GM23338 (cell line): Measurements from ENCODE around the gene JPH3. TPM values are rescaled to one million over a fixed set of nuclear protein-coding genes. Genes with fewer than 3 reads are reported as not detected.

Experiments
- ATAC-seq: fragments of 200-7000 bp; cut with Tn5 transposase; 3 replicates; pipeline ENCODE4 v1.9.1; 2020
- DNase-seq: peaks from one replicate; pipeline ENCODE4 v3.0.0-alpha.2; 2015; ENCODE audit warnings: low spot score
- H2AFZ ChIP-seq: fragments of 200-600 bp; sonication (generic); 2 replicates; pipeline ENCODE4 v1.8.0; 2016; ENCODE audit warnings: antibody characterized with exemption, mild to moderate bottlenecking, moderate library complexity
- H3F3A ChIP-seq: fragments of 200-600 bp; sonication (generic); replicated peaks from 2 replicates; pipeline ENCODE4 v1.8.0; 2017; ENCODE audit warnings: antibody characterized with exemption, mixed run types, low read depth
- H3K27ac ChIP-seq: fragments of 200-600 bp; sonication (generic); 2 replicates; pipeline ENCODE4 v1.6.1; 2016; ENCODE audit warnings: low read depth
- H3K27me3 ChIP-seq: fragments of 200-600 bp; sonication (generic); 2 replicates; pipeline ENCODE4 v1.8.0; 2016; ENCODE audit warnings: mild to moderate bottlenecking, mixed run types, moderate library complexity; ENCODE audit not compliant: insufficient read depth
- H3K36me3 ChIP-seq: fragments of 200-600 bp; sonication (generic); 2 replicates; pipeline ENCODE4 v1.8.0; 2016; ENCODE audit warnings: mild to moderate bottlenecking; ENCODE audit not compliant: insufficient read depth
- H3K4me1 ChIP-seq: fragments of 200-600 bp; sonication (generic); 2 replicates; pipeline ENCODE4 v1.8.0; 2016; ENCODE audit warnings: mild to moderate bottlenecking, moderate library complexity; ENCODE audit not compliant: insufficient read depth
- H3K4me2 ChIP-seq: fragments of 200-600 bp; sonication (generic); 2 replicates; pipeline ENCODE4 v1.7.1; 2017; ENCODE audit warnings: mixed run types
- H3K4me3 ChIP-seq: fragments of 200-600 bp; sonication (generic); 2 replicates; pipeline ENCODE4 v1.6.1; 2016; ENCODE audit warnings: mixed run types
- H3K79me2 ChIP-seq: fragments of 200-600 bp; sonication (generic); replicated peaks from 2 replicates; pipeline ENCODE4 v1.8.0; 2017; ENCODE audit warnings: mild to moderate bottlenecking; ENCODE audit not compliant: insufficient read depth
- H3K9me2 ChIP-seq: fragments of 200-600 bp; sonication (generic); 2 replicates; pipeline ENCODE4 v1.8.0; 2017; ENCODE audit not compliant: insufficient read depth
- H4K20me1 ChIP-seq: fragments of 200-600 bp; sonication (generic); replicated peaks from 2 replicates; pipeline ENCODE4 v1.8.0; 2017; ENCODE audit warnings: mild to moderate bottlenecking; ENCODE audit not compliant: insufficient read depth
- H3K27ac Mint-ChIP-seq: 2 replicates; pipeline ENCODE4 v1.8.0; 2020; ENCODE audit warnings: inconsistent platforms, mild to moderate bottlenecking, moderate library complexity, mixed read lengths
- H3K27me3 Mint-ChIP-seq: 3 replicates; pipeline ENCODE4 v1.8.0; 2022; ENCODE audit warnings: low read depth, mild to moderate bottlenecking, moderate library complexity, mixed read lengths, inconsistent platforms; ENCODE audit not compliant: insufficient read depth, poor library complexity
- H3K36me3 Mint-ChIP-seq: 3 replicates; pipeline ENCODE4 v1.8.0; 2021; ENCODE audit warnings: low read depth, mild to moderate bottlenecking, inconsistent platforms, moderate library complexity, mixed read lengths
- H3K4me1 Mint-ChIP-seq: 3 replicates; pipeline ENCODE4 v1.8.0; 2020; ENCODE audit warnings: mild to moderate bottlenecking, inconsistent platforms, mixed read lengths
- H3K4me3 Mint-ChIP-seq: 3 replicates; pipeline ENCODE4 v1.8.0; 2021; ENCODE audit warnings: moderate library complexity, mild to moderate bottlenecking, inconsistent platforms, mixed read lengths
- H3K9me3 Mint-ChIP-seq: 3 replicates; pipeline ENCODE4 v1.8.0; 2020; ENCODE audit warnings: moderate library complexity, mild to moderate bottlenecking, inconsistent platforms, mixed read lengths
- CREB1 ChIP-seq: fragments of 250-450 bp; sonication (Bioruptor Pico); IDR thresholded peaks from 2 replicates; pipeline ENCODE4 v1.5.0; 2020; ENCODE audit warnings: low read depth, mild to moderate bottlenecking, moderate library complexity
- EZH2phosphoT487 ChIP-seq: fragments of 200-600 bp; sonication (generic); IDR thresholded peaks from one replicate; pipeline ENCODE4 v1.8.1; 2018; ENCODE audit warnings: antibody characterized with exemption; ENCODE audit not compliant: unreplicated experiment
- JUNB ChIP-seq: IDR thresholded peaks from one replicate; pipeline ENCODE4 v1.6.1; 2016; ENCODE audit warnings: antibody characterized with exemption; ENCODE audit not compliant: unreplicated experiment
- REST ChIP-seq: IDR thresholded peaks from one replicate; pipeline ENCODE4 v1.6.1; 2018; ENCODE audit warnings: antibody characterized with exemption; ENCODE audit not compliant: unreplicated experiment
- STAT1 ChIP-seq: IDR thresholded peaks from one replicate; pipeline ENCODE4 v1.6.1; 2016; ENCODE audit warnings: antibody characterized with exemption; ENCODE audit not compliant: unreplicated experiment
- ZNF462 ChIP-seq: fragments of 250-450 bp; sonication (Bioruptor Pico); IDR thresholded peaks from 2 replicates; pipeline ENCODE4 v1.5.0; 2020; ENCODE audit warnings: mild to moderate bottlenecking, moderate library complexity
- polyA plus RNA-seq: library from polyadenylated mRNA; unstranded; fragments of >200 nt; fragmentation: Nextera tagmentation; extraction: Ambion mirVana; gene quantifications from 2 replicates; pipeline ENCODE4 v1.2.1, GENCODE V29; 2016
- total RNA-seq: library from RNA; depleted of rRNA; stranded (reverse); fragments of >200 nt; shearing (Covaris generic); gene quantifications from 2 replicates; pipeline ENCODE4 v1.2.3, GENCODE V29; 2014
- TF ChIP-seq, protein P1 (sequence below): IDR thresholded peaks from 2 replicates; pipeline ENCODE4 v1.6.1; 2016; ENCODE audit warnings: antibody characterized with exemption
- TF ChIP-seq, protein P2 (sequence below), 2 experiments: fragments of 200-600 bp in 1 of 2; sonication (generic) in 1 of 2; conservative IDR thresholded peaks; 2 replicates each; pipeline versions ENCODE4 v1.5.1 to v1.6.1; 2016 to 2017; ENCODE audit warnings: antibody characterized with exemption in 2 of 2, low read depth in 2 of 2, mild to moderate bottlenecking in 2 of 2, moderate library complexity in 1 of 2

The JPH3 gene
- total and polyA plus RNA-seq, 2 experiments from 2014 or later: 8.4 to 38.3 TPM

GRCh38 chr16:87721622-87722585, 119.6 kb downstream of the JPH3 start:
- H3K4me3 ChIP-seq: no peak overlapping the region
- Mint-ChIP-seq H3K4me1 (peaks cover 3% of the 10 kb centered on the region; the same call in 2 of the 3 replicates), H3K36me3 (peaks cover 73% of the 10 kb centered on the region), H3K9me3 (peaks cover 9% of the 10 kb centered on the region; the same call in 2 of the 3 replicates), H3K27me3 (peaks cover 8% of the 10 kb centered on the region), H3K4me3 (no peak overlapping the region), H3K27ac (peak overlapping the region; percentile 56)
- DNase-seq: no peak
- TF ChIP-seq REST: no peak
- no peak for TF ChIP-seq STAT1
- no peak for TF ChIP-seq EZH2phosphoT487
- TF ChIP-seq, protein P1, sequence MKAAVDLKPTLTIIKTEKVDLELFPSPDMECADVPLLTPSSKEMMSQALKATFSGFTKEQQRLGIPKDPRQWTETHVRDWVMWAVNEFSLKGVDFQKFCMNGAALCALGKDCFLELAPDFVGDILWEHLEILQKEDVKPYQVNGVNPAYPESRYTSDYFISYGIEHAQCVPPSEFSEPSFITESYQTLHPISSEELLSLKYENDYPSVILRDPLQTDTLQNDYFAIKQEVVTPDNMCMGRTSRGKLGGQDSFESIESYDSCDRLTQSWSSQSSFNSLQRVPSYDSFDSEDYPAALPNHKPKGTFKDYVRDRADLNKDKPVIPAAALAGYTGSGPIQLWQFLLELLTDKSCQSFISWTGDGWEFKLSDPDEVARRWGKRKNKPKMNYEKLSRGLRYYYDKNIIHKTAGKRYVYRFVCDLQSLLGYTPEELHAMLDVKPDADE: no peak
- no peak for TF ChIP-seq CREB1 (CRISPR knock-in tag)
- TF ChIP-seq, protein P2, sequence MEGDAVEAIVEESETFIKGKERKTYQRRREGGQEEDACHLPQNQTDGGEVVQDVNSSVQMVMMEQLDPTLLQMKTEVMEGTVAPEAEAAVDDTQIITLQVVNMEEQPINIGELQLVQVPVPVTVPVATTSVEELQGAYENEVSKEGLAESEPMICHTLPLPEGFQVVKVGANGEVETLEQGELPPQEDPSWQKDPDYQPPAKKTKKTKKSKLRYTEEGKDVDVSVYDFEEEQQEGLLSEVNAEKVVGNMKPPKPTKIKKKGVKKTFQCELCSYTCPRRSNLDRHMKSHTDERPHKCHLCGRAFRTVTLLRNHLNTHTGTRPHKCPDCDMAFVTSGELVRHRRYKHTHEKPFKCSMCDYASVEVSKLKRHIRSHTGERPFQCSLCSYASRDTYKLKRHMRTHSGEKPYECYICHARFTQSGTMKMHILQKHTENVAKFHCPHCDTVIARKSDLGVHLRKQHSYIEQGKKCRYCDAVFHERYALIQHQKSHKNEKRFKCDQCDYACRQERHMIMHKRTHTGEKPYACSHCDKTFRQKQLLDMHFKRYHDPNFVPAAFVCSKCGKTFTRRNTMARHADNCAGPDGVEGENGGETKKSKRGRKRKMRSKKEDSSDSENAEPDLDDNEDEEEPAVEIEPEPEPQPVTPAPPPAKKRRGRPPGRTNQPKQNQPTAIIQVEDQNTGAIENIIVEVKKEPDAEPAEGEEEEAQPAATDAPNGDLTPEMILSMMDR (conservative IDR thresholded peaks at IDR 0.05; ENCODE audit: low read depth in 2 of 2): no peak
- TF ChIP-seq JUNB: no peak
- TF ChIP-seq ZNF462 (CRISPR knock-in tag): no peak
- ATAC-seq: no peak
- no peaks in the 10 kb centered on the region for H3K27me3 ChIP-seq
- H4K20me1 ChIP-seq: peaks cover 28% of the 10 kb centered on the region
- peaks cover 40% of the 10 kb centered on the region for H3K79me2 ChIP-seq
- H3K9me2 ChIP-seq: no peaks in the 10 kb centered on the region
- H3K27ac ChIP-seq: no peak overlapping the region
- H3K4me2 ChIP-seq: no peak overlapping the region
- H3K36me3 ChIP-seq: peaks cover 10% of the 10 kb centered on the region
- no peaks in the 10 kb centered on the region for H3F3A ChIP-seq
- no peak overlapping the region for H2AFZ ChIP-seq
- H3K4me1 ChIP-seq: no peaks in the 10 kb centered on the region
